Regular cardiac myocyte (primary cell): Measurements from ENCODE around the gene UNC45B. TPM values are rescaled to one million over a fixed set of nuclear protein-coding genes. Genes with fewer than 3 reads are reported as not detected.

Experiments
- total RNA-seq: library from RNA; depleted of rRNA; stranded (reverse); fragments of >200 nt; gene quantifications from 2 replicates; pipeline ENCODE4 v1.2.3, GENCODE V29; 2014

Gene UNC45B
- total RNA-seq, result not detected in 2 replicates

GRCh38 chr17:35147375-35147905 lies at the start of gene UNC45B:
Gene UNC45B, plus strand, starts transcription at chr17:35147817. Its CDS starts 447 bp downstream, at chr17:35148264.

GRCh38 chr17:35119370-35120165 lies 28.0 kb upstream of the UNC45B start, which contains the start of gene RAD51D:
Gene RAD51D, minus strand, starts transcription at chr17:35119860. Its CDS starts 247 bp downstream, at chr17:35119613.

GRCh38 chr17:35121315-35121714 lies 26.3 kb upstream of the UNC45B start, which contains the start of gene FNDC8:
Gene FNDC8, plus strand, starts transcription at chr17:35121615. Its CDS starts 79 bp downstream, at chr17:35121694.

GRCh38 chr17:35141681-35142466 lies 5.7 kb upstream of the UNC45B start, which contains the start of gene NLE1:
Gene NLE1, minus strand, starts transcription at chr17:35142303. Its CDS starts 28 bp downstream, at chr17:35142275.

GRCh38 chr17:35194001-35194400 lies 46.4 kb downstream of the UNC45B start, which contains the start of gene SLC35G3:
Gene SLC35G3, minus strand, starts transcription at chr17:35194393. Its CDS starts 86 bp downstream, at chr17:35194307.

Other genes with a start within 250 kb of the UNC45B start
- gene CCT6B, start 186.4 kb upstream of the UNC45B start, total RNA-seq, result 0.38 and 1.1 TPM in 2 replicates
- gene ZNF830, start 186.3 kb upstream of the UNC45B start, total RNA-seq, result 12.1 and 13.6 TPM in 2 replicates
- gene LIG3, start 167.3 kb upstream of the UNC45B start, total RNA-seq, result 25.1 and 36.4 TPM in 2 replicates
- gene RFFL, start 84.1 kb upstream of the UNC45B start, total RNA-seq, result 5.4 and 13.4 TPM in 2 replicates
- gene RAD51D, start 28.0 kb upstream of the UNC45B start, total RNA-seq, result 4.8 and 13.6 TPM in 2 replicates
- not detected in 2 replicates for gene FNDC8, start 26.2 kb upstream of the UNC45B start, total RNA-seq
- 20.3 and 26.6 TPM in 2 replicates for gene NLE1, start 5.5 kb upstream of the UNC45B start, total RNA-seq
- not detected in 2 replicates for gene SLC35G3, start 46.6 kb downstream of the UNC45B start, total RNA-seq
- 52.7 and 58.9 TPM in 2 replicates for gene SLFN5, start 95.3 kb downstream of the UNC45B start, total RNA-seq
- gene SLFN11, start 225.8 kb downstream of the UNC45B start, total RNA-seq, result 84.3 and 125 TPM in 2 replicates